Fibroblast of the aortic adventitia (primary cell): ENCODE measurements around the gene TSC2. TPM values are rescaled to one million over a fixed set of nuclear protein-coding genes. Genes with fewer than 3 reads are reported as not detected.

ENCODE experiments used
- DNase-seq: peaks from one replicate; pipeline ENCODE4 v3.0.0-alpha.2; 2010; ENCODE audit warnings: low read depth
- H3K4me3 ChIP-seq: 2 replicates; pipeline ENCODE4 v1.5.1; 2011; ENCODE audit warnings: low read depth, mild to moderate bottlenecking, control low read depth, low read length, moderate library complexity
- total RNA-seq: library from RNA; depleted of rRNA; stranded (reverse); fragments of >200 nt; gene quantifications from 2 replicates; pipeline ENCODE4 v1.2.3, GENCODE V29; 2012; ENCODE audit warnings: low replicate concordance
- TF ChIP-seq, protein P1 (sequence below): IDR thresholded peaks from 2 replicates; pipeline ENCODE4 v1.5.1; 2011; ENCODE audit warnings: mild to moderate bottlenecking, low read length, control low read depth, inconsistent platforms; ENCODE audit not compliant: insufficient read depth

Gene TSC2
- total RNA-seq, 1 donor: 58.7 TPM

DNA sequence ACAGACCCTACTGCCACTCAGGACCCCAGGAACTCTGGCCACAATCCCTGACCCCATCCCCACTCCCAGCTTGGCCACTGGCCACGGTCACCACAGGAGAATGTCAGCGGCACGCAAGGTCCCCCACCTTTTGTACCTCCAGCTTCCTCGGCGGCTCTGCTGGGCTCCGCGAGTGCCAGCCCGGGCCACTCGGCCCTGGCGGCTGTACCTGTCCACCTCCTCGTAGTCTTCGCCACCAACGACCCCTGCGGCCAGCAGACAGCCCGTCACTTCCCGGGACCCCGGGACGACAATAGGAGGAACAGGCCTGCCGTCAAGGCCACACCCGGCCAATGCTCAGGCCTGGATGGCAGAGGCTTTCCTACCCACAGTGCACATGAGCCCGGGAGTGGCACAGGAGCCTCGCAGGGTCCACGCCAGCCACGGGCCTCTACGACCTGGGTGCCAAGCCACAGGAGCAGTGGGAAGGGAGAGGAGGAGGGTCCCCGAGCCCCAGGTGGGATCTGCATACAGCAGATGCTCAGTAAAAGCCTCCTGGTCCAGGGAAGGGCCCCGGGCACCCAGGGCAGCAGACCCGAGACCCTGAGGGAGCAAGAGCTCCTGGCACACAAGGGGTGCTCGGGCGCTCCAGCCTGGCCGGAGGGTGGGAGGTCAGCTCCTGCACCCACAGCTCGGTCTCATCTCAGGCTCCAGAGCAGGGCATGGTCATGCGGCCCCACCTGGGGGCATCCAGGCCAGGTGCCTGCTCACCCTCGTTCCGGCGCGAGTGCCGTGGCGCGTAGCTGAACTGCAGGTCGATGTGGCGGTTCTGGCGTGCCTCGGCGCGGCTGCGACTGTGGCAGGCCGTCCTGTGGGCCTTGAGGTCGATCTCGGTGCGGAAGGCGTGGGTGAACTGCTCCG is 46.1 kb upstream of the TSC2 start:
- DNase-seq: no peak
- no peak overlapping the region for H3K4me3 ChIP-seq
- TF ChIP-seq, protein P1, sequence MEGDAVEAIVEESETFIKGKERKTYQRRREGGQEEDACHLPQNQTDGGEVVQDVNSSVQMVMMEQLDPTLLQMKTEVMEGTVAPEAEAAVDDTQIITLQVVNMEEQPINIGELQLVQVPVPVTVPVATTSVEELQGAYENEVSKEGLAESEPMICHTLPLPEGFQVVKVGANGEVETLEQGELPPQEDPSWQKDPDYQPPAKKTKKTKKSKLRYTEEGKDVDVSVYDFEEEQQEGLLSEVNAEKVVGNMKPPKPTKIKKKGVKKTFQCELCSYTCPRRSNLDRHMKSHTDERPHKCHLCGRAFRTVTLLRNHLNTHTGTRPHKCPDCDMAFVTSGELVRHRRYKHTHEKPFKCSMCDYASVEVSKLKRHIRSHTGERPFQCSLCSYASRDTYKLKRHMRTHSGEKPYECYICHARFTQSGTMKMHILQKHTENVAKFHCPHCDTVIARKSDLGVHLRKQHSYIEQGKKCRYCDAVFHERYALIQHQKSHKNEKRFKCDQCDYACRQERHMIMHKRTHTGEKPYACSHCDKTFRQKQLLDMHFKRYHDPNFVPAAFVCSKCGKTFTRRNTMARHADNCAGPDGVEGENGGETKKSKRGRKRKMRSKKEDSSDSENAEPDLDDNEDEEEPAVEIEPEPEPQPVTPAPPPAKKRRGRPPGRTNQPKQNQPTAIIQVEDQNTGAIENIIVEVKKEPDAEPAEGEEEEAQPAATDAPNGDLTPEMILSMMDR: no peak

DNA sequence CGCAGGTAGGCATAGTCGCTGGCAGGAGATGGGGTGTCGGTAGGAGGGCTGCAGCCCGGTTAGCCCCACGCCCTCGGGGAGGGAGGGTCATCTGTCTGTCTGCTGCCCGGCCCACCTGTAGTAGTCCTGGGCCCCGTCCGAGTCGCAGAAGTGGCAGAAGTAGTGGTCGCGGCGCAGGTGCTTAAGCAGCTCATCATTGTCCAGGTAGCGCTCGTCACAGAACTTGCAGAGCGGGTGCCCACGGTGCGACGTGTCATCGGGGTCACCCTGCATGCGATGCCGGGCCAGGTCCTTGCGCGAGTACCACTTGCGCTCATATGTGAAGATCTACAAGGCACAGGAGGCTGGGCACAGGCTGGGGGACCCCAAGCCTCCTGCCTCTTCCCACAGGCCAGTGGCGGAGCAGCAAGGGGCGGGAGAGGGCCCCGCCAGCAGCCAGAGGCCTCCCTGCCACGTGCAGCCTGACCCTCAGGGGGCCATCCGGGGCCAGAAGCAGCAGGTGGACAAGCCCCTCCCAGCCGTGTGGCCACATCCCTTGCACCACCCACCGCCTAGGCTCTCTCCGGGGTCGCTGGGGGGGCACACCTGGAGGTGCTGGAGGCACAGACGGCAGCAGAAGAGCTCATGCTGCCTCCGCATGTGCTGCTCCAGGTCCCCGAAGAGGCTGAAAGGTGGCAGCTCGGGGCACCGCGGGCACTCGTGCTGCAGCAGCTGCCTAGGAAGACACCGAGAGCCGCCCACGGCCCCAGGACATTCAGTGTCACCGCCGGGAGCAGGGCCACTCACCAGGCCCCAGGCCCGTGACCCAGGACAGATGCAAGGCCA is 45.2 kb upstream of the TSC2 start:
- TF ChIP-seq, protein P1: no peak
- DNase-seq: no peak
- no peak overlapping the region for H3K4me3 ChIP-seq

DNA sequence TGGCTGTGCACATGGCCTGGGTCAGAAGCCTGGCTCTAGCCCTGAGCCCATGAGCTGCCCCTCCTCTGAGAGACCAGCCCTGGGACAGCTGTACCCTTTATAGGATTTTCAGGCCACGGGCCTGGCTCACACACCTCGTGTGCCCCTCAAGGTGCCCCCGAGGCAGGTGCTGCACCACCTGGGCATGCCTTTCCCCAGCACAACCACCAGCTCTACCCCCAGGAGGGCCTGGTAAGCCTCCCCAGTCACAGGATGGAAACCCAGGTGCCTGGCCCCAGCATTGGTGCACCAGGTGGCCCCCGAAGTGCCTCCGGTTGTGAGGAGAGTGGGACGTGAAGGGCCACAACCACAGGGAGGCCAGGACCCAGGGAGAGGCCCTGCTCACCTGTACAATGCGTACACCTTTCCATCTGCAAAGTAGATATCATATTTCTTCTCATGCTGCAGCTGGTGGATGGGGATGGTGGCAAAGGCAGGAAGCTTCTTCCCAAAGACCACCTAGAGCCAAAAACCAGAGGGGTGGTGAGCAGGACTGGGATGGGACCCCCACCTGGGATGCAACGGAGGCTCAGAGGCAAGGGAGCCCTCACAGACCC is 44.5 kb upstream of the TSC2 start:
- H3K4me3 ChIP-seq: no peak overlapping the region
- TF ChIP-seq, protein P1: no peak

DNA sequence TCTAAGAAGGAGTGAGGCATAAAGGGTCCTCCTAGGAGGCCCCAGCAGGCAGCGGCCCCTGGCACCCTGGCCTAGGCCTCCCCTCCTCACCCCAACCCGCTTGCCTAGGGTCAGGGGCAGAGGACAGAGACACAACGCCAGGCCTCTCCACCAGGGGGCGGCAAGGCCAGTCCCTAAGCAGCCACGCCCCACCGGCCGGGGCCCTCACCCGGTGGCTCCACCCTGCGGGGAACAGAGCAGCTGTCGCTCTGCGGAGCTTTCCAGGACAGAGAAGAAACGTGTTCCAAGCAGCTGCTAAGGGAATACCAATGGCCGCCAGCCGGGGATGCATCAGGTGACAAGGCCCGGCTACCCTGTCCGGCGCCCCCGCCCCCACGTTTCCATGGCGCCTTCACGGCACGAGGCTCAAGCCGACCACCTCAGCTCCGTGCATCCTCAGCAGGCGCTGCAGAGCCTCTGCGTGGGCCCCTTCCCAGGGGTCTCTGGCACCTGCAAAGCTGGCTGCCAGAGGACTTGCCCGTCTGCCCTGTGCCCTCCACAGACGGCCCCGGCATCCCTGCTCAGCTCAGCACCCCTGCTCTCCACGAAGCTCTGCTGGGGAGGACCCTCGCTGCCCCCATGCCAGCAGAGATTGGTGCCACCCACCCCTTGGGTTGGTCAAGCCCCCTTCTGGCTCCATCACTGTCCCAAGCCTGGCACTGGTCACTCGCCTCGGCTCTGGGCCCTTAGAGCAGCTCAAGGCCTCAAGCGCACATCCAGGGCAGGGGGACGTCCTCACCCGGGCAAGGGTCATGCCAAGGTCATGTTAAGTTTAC is 43.8 kb upstream of the TSC2 start:
- TF ChIP-seq, protein P1: peak; percentile 94
- peak; percentile 71 for DNase-seq
- H3K4me3 ChIP-seq: peak overlapping the region; percentile 13

More for the DNA sequence above, 44.5 kb upstream of the TSC2 start:
- no peak for DNase-seq

DNA sequence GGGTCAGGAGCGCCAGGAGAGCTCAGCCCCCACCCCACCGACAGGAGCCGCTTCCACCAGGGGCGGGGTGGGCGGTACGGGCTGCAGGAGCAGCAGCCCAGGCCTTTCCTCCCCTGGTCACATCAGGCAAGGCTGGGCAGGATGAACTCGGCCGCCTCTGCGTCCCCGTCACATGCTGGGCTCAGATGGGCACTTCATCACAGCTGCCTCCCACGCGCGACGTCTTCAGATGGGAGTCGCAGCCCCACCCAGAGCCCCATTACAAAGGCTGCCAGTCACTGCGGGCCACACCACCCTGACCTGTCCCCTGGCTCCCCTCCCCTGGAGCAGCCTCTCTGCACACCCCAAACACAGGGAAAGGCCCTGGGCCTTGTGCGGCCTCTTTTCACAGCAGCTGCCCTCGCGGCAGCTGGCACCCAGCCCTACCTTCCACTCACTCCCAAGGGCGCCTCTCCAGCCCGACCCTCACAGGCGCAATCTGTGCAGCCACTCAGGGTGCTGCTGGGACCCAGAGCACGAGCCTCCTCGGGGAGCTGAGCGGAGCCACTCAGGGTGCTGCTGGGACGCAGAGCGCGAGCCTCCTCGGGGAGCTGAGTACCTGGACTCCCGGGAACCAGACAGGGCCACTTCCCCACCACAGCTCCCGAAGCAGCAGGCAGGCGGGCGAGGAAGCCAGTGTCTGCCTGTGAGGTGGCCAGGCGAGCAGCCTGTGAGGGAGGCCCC is 42.8 kb upstream of the TSC2 start:
- TF ChIP-seq, protein P1: no peak
- no peak for DNase-seq
- no peak overlapping the region for H3K4me3 ChIP-seq
